ENCODE results near the gene KCNK13.
"Not testable (repeated sequence)": the region's sequence is repeated elsewhere in the genome, so short reads cannot be mapped to it uniquely, and the experiment has no call there.

The KCNK13 gene

DNA sequence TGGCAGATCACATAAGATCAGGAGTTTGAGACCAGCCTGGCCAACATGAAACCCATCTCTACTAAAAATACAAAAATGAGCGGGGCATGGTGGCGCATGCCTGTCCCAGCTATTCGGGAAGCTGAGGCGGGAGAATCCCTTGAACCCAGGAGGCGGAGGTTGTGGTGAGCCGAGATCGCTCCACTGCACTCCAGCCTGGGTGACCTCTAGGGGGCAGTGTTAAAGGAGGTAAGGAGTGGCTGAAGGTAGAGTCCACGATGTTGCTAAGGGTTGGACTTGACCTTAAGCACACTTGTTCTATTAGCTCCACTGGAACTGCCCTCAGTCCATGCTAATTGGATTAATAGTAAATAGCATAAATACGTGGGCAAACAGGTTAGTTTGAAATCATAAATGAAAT is 132.1 kb downstream of the KCNK13 start:
- DNase-seq (ENCODE audit: low read depth): no peak

GRCh38 chr14:90194706-90195105 is 132.9 kb downstream of the KCNK13 start:
- no peak for DNase-seq (ENCODE audit: low read depth)

GRCh38 chr14:90198541-90199060 is 136.8 kb downstream of the KCNK13 start:
- DNase-seq (ENCODE audit: low read depth): no peak

- not testable (repeated sequence) for DNase-seq (ENCODE audit: low read depth)
Measured at GRCh38 chr14:90200546-90200945, 138.8 kb downstream of the KCNK13 start.

DNA sequence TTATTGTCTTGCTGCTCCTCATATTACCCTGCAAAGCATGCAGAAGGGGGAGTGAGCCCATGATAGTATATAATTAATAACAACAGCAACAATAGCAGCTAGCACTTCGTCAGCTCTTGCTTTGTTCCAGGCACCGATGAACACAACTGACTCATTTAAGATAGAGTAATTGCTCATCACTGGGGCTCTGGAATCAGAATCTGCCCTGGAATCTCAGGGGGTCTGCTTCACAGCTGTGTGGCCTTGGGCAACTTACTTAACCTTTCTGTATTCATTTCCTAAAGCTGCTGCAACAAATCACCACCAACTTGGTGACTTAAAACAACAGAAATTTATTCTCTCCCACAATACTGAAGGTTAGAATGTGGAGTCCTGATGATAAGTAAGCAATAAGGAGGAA is 139.6 kb downstream of the KCNK13 start:
- DNase-seq (ENCODE audit: low read depth): no peak

DNA sequence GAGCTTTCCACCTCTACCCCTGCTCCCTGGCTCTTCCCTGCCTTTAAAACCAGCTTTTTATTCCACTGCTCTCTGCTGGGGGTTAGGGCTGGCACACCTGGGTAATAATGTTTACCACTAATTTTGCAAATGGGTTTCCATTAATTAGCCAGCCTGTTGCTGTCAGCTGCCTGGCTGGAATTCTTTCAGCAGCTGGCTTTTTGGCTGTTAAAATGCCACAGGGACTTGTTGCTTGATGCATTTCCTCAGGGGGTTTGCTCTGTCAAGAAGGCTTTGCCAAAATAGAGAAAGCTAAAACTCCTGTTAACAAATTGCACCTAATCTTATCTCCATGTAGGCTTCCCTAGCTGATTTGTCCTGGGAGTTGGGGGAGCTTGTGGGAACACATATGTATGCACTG is 142.7 kb downstream of the KCNK13 start:
- no peak for DNase-seq (ENCODE audit: low read depth)

DNA sequence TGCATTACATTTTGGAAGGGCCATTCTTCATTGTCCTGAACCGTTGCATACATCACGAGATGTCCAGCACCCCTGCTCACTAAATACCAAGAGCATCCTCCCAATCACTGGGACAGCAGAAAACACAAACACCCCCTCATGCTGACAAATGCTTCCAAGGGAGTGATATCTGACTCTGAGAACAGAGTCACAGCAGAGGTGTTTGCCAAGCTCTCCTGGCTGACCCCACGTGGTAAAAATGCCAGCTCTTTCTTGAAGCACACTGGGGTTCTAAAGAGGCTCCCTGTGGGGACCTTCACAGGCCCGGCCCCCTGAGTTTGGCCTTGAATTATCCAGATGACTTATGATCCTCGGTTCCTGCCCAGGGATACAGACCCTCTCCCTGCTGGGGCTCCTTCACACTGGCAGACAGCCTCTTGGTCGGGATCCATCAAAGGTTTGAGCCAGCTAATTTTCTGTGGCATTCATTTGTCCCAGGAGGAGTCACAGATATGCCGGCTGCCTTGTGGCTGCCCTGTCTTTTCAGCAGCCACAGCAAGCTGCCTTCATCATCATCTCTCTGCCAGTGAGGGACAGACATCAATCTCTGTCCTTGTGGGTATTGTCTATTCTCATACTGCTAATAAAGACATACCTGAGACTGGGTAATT is 151.4 kb downstream of the KCNK13 start:
- no peak for DNase-seq (ENCODE audit: low read depth)

- DNase-seq (ENCODE audit: low read depth): no peak
Measured at GRCh38 chr14:90228478-90228877, 166.7 kb downstream of the KCNK13 start.

GRCh38 chr14:90229942-90230341 is 168.1 kb downstream of the KCNK13 start:
- DNase-seq (ENCODE audit: low read depth): not testable (repeated sequence)
